HCEC 1CT (cell line): ENCODE data around the gene CCNB2.
A peak's percentile ranks its signal among the peaks of the same experiment; 100 is the strongest.
"Not testable (repeated sequence)": the region's sequence is repeated elsewhere in the genome, so short reads cannot be mapped to it uniquely, and the experiment has no call there.

ENCODE experiments used
- DNase-seq: peaks from one replicate; pipeline ENCODE4 v3.0.0-alpha.2; 2017

CCNB2 gene

DNA sequence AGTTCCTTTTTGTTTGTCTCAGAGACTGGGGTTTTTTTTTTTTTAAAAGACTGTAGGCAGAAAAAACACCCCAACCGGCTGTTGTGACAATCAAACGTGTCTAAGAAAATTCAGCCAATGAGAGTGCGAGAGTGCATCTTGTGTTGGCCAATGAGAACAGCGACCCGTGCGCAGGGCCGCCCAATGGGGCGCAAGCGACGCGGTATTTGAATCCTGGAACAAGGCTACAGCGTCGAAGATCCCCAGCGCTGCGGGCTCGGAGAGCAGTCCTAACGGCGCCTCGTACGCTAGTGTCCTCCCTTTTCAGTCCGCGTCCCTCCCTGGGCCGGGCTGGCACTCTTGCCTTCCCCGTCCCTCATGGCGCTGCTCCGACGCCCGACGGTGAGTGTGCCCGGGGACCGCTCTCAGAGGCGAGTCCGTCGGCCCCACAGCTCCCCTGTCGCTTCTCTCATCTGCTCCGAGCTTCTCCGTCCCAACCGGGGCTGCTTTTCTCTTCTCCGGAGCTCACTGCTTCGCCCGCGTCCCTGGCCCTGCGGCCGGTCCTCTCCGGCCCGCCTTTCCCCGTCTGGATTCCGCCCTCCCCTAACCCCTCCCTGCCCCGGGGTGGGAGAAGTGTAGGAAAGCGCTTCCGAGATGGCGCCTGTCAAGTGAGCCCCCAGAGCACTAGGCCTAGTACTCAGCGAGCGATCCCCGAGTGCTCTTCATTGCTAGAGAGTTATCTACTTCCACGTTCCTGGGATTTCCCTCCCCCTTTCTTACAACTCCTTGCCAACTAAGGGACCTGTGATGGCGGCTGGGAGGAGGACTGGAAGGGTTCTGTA is at the start of gene CCNB2:
Gene CCNB2 (plus strand): TSS at position 235 of the 821 bp plus-strand sequence. CDS start 123 bp downstream, at position 358.
- DNase-seq: peak; percentile 92

DNA sequence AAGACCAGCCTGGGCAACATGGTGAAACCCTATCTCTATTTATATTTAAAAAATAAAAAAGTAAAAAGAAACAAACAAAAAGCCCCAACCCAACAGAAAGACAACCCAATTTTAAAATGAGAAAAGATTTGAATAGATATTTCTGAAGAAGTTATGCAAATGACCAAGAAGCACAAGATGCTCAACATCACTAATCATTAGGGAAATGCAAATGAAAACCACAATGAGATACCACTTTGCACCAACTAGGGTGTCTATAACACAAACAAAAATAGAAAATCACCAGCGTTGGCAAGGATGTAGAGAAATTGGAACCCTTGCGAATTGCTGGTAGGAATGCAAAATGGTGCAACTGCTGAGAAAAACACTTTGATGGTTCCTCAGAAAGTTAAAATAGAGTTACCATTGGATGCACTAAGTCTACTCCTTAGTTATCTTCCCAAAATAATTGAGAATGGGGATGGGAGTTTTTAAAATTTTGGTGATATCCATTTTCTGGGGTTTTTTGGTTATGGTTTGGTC is 45.8 kb upstream of the CCNB2 start:
- DNase-seq: no peak

DNA sequence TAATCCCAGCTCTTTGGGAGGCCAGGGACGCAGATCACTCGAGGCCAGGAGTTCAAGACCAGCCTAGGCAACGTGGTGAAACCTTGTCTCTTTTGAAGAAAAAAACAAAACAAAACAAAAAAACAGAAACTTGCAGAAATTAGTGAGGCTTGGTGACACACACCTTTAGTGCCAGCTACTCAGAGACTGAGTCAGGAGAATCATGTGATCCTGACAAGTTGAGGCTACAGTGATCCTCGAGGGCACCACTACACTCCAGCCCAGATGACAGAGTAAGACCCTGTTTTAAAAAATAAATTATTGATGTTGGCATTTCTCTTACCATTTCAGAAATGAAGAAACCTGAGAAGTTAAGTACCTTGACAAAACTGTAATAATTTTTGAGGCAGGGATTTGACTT is 44.6 kb upstream of the CCNB2 start:
- DNase-seq: no peak

DNA sequence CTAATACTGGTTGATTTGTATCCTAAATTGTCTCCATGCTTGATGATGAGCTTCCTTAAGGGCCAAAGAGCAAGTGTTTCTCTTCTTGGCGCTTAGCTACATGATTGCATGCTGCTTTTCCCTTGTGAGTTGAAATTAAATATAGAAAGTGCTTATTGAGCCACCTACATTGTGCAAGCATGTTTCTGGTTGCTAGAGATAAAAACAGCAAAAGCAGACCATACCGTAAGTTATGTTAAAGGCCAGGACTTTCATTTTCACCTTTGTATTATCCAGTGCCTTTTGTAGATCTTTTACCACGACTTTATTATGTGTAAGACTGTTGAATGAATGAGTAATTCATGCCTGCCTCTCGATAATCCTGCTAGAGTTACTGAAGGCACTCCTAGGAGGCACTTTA is 41.9 kb upstream of the CCNB2 start:
- no peak for DNase-seq

DNA sequence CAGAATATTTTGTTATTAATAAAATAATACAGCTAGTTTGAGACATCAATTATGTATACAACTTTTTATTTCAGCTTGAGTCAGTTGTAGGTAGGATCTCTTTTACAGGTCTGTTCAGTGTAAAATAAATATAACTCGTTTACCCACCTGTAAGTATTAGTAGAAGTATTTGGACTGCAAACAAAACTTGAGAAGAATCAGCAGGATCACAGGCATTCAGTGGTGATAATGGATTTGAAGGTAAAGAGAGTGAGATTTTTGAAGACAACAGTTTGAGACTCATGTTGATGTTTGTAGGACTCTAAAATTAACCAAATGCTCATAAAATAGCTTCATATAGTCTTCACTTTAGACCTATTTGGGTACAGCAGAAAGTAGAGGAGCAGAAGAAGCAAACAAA is 35.5 kb upstream of the CCNB2 start:
- no peak for DNase-seq

DNA sequence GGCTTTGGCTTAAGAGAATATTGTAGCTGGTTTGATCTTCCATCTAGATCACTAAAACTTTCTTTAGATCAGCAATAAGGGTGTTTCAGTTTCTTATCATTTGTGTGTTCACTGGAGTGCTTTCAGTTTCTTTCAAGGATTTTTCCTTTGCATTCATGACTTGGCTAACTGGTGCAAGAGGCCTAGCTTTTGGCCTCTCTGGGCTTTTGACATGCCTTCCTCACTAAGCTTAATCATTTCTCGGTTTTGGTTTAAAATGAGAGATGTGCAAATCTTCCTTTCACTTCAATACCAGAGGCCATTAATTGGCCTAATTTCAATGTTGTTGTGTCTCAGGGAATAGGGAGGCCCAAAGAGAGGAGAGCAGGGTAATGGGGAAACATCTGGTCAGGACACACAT is 30.3 kb upstream of the CCNB2 start:
- no peak for DNase-seq

DNA sequence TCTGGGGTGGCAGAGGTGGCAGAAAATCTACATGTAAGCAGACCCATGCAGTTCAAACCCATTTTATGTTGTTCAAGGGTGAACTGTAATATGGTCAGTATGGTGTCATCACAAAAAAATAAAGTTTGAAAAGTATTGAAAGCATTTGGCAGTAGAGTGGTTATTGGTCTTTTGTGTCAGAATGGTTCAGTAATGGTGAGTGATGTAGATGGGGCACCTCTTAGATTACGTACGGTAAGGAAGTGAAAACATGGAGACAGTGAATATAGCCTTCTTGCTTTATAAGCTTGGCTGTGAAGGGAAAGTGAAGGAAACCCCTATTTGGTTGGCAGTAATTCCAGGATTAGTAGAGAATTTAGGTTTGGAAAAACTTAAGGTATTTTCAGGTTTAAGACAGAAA is 17.2 kb upstream of the CCNB2 start:
- DNase-seq: no peak

DNA sequence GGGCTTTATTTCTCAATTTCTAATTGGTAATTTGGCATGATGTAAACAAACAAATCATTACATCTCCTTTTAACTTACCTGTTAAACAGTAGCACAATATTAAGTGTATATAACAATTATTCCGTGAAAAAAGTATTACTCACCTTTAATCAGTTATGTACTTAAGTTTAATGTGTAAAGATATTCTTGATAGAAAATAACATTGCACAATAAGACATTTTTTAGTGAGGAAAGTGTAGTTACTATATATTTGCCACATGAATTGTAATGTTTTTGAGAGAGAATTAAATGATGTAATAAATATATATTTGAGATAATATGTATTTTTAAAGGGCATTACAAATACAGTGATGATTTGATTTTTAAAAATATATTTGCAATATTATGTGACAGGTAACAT is 10.9 kb upstream of the CCNB2 start:
- DNase-seq: no peak

DNA sequence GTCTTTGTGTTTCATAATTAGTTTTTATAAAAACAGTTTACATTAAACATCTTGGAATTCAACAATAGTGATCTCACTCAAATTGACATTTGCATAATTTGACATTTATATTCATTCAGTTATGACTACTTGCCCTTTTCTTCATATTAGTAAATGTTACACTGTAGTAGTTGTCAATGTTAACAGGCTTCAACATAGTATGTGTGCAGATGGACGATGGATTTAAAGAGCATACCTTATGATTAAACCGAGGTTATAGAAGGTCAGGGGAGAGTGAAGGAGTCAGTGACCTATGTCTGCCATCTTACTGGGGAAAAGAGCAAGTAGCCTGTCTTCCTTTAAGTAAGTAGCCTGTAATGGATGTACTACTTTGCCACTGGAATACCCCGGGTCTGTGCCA is 8.5 kb upstream of the CCNB2 start:
- no peak for DNase-seq

DNA sequence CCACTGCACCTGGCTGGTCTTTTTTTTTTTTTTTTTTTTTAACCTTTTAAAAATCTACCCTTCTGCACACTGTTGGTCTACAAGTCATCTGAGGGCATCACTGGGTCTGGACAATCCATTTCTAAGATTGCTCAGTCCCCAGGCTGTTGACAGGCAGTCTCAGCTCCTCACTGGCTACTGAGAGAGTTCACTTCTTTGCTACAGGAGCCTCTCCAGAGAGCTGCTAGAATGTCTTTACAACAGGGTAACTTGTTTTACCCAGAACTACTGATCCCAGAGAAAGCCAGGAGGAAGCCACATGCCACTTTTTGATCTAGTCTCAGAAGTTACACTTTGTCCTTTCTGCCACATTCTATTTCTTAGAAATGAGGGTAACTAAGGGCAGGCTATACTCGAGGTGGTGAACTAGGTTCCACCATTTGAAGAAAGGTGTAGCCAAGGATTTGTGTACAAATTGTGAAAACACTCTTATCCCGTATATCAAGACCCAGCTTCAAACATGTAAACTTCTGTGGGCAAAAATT is 5.7 kb upstream of the CCNB2 start:
- DNase-seq: no peak

DNA sequence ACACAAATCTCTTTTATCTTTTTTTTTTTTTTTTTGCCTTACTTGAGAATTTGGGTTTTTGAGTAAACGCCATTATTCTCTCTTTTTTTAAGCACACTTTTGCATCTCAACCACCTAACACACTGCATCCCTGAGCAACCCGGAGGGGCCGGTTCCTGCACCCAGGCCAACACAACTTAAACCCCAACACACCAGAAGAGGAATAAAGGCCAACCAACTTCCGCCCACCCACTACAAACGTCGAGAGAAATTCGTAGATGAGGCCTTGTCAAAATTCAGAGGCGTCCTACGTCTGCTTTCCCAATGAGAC is 389 bp upstream of the CCNB2 start:
- no peak for DNase-seq

DNA sequence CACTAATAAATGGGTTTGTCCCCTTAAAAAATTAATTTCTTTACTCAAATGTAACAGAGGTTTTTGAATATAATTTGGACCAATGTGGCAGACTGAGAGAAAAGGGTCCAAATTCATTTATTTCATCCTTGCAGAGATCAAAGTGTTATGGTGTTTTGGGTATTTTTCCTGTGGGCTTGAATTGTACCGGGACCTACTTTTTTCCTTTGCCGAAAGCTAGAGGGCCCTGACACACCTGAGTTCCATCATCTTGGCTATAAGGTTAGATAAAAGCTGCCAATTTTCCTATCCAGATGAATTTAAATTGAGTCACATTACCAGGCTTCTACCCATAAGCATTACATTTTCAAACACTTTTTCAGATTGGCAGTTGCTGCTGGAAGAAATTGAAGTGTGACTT is 908 bp downstream of the CCNB2 start:
- no peak for DNase-seq

DNA sequence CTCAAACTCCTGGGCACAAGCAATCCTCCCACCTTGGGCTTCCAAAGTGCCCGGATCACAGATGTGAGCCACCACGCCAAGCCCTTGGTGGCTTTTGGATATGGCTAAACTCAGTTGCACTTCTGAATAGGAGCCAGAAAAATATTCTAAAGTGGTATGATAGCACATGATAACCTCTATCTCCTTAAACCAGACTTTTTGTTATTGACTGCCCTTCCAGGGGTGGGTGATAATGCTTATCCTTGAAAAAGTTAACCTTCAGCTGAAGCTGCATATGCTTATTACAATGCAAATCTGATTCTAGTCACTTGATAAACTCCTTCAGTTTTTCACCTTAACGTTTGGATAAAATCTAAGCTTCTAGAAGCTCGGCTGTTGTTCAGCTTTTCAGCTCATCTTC is 6.3 kb downstream of the CCNB2 start:
- DNase-seq: no peak

DNA sequence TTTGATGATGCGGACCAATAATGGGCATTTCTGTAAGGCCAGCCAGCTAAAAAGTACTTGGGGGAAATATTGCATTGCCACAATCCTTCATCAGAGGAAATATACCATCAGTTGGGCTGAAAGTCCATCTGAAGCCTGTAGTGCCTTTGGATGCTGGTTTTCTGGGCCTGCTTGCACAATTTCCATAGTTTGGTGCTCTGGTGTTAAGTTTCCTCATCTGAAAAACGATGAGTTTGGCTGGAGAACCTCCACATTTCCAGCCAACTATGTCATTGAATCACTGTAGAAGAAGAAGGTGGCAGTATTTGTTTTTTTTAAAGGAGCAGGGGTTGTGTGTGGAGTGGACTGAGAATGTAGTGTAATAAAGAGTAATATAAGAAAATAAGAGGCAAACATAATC is 10.1 kb downstream of the CCNB2 start:
- no peak for DNase-seq

DNA sequence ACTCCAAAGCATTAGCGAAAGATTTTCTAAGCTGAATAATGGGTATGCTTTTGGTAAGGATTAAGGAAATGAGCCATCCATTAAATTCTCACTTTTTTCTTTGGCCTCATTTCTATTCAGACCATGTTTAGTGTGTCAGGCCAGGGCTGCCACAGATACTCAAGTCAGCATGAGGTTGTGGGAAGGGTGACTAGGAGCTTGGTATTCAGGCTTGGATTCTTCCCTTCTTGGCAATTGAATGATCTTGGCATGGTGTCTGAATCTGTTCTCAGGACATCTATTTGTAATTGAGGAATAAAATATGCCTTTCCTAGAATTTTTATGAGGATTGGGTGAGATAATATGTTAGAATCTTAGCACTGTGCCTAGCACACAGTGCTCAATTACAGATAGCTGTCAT is 11.2 kb downstream of the CCNB2 start:
- DNase-seq: no peak

DNA sequence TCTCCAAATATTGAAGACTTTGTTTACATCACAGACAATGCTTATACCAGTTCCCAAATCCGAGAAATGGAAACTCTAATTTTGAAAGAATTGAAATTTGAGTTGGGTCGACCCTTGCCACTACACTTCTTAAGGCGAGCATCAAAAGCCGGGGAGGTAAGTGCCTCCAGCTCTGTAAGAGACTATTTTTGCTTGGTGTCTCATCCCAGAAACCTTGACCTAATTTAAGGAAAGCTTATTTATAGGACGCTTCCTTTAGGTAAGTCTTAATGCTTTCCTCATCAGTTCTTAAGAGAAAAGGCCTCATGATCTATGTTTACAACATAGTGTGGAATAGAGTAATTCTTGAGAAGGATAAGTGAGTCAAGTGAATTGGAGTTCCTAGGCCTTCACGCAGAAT is 11.8 kb downstream of the CCNB2 start:
- DNase-seq: no peak

DNA sequence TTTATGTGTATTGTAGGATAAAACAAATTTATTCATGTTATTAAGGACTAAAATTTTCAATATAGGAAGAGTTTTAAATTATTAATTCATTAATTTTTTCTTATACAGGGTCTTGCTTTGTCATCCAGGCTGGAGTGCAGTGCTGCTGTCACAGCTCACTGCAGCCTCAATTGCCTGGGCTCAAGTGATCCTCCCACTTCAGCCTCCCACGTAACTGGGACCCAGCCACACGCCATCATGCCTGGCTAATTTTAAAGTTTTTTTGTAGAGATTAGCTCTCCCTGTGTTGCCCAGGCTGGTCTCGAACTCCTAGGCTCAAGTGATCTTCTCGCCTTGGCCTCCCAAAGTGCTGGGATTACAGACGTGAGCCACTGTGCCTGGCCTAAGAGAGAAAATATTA is 14.7 kb downstream of the CCNB2 start:
- no peak for DNase-seq

DNA sequence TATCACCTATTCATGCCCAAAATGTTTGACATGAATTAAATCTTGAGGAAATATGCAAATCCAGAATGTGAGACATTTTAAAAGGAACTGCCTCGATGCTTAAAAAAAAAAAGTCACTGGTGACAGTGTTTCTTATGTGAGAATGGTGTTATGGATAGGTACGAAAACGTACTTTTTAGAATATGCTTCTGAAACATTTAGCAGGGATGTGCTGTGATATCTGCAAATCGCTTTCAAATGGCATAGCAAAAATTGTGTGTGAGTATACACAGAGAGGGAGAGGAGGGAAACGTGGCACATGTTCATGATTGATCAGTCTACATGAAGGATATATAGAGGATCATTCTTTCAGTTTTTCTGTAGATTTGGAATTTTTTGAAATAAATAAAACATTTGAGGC is 16.0 kb downstream of the CCNB2 start:
- no peak for DNase-seq

DNA sequence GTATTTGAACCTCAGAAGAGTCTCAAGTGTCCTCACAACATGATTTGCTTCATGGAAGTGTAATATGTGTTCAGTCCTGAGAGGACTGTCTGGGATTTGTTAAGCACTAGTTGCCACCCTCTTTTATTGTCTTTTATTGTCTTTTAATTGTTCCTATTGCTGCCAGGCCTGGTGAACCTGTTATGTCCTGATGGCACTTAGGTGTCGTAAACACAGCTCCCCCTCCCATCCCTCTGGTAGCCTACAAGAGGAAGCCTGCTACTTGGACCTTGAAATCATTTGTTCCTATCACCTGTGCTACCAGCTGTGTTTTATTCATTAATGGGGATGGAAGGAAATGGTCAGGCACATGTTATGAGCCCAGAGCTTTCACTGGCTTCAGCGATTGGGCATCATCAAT is 19.3 kb downstream of the CCNB2 start:
- DNase-seq: no peak

DNA sequence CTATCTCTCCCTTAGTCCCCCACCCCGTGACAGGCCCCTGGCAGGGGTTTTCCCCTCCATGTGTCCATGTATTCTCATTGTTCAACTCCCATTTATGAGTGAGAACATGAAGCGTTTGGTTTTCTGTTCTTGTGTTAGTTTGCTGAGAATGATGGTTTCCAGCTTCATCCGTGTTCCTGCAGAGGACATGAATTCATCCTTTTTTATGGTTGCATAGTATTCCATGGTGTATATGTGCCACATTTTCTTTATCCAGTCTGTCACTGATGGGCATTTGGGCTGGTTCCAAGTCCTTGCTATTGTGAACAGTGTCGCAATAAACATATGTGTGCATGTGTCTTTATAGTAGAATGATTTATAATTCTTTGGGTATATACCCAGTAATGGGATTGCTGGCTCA is 20.7 kb downstream of the CCNB2 start:
- not testable (repeated sequence) for DNase-seq

DNA sequence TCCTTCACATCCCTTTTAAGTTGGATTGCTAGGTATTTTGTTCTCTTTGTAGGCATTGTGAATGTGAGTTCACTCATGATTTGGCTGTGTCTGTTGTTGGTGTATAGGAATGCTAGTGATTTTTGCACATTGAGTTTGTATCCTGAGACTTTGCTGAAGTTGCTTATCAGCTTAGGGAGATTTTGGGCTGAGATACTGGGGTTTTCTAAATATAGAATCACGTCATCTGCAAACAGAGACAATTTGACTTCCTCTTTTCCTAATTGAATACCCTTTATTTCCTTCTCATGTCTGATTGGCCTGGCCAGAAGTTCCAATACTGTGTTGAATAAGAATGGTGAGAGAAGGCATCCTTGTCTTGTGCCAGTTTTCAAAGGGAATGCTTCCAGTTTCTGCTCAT is 22.3 kb downstream of the CCNB2 start:
- not testable (repeated sequence) for DNase-seq

DNA sequence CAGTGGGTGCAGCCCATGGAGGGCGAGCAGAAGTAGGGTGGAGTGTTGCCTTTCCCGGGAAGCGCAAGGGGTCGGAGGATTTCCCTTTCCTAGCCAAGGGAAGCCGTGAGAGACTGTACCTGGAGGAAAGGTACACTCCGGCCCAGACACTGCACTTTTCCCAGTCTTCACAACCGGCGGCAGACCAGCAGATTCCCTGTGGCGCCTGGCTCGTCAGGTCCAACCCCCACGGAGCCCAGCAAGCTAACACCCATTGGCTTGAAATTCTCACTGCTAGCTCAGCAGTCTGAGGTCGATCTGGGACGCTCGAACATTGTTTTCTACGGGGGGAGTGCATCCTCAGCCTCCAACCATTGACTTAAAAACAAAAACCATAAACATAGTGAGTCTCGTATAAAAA is 26.5 kb downstream of the CCNB2 start:
- no peak for DNase-seq

DNA sequence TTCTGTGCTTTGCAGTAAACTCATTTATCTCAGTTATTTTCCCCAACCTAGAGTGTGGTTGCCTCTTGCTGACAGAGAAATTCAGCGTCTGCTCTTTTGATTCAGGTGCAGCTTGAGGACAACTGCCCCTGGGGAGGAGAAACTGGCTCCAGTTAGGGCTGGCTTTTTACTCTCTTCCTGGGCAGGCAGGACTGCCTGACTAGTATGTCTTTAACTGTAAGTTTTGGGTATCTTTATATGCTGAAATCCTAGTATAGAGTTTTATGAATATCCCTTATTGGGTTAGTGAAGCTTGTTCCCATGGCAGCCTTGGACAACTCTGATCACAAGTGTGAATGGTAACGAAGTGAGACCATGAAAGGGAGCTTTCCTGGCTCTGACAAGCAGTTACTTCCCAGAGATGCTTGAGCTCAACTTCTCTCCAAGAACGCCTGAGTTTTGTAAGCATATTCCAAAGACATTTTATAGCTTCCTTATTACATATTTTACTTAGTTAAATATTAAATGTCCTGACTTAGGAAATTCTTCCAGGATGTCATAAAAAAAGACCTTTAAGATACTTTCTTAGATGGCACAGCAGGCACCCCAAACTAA is 27.1 kb downstream of the CCNB2 start:
- DNase-seq: no peak

DNA sequence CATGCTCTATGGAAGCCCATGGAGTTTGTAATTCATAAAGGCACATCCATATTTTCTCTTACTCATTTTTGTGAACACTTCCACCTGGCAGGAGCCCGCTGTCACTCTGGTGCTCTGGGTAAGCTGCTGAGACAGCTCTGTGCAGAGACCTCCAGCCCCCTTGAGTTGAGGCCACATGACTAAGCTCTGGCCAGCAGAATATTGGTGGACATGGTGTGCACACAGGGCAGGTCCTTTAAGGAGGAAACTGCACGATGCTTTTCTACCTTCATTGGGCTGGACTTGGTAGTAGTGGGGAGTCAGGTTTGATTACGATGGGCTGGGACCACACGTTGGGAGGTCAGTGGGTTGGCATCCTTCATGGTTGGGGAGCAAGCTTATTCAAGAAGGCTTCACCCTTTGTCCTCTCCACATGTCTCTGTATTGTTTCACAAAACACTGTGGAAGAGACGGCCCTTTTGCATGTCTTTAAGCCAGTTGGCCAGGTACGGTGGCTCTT is 29.0 kb downstream of the CCNB2 start:
- DNase-seq: no peak
